GM19043 (cell line): Measurements from ENCODE around the gene EPC2.
"Not testable (repeated sequence)": the region's sequence is repeated elsewhere in the genome, so short reads cannot be mapped to it uniquely, and the experiment has no call there.

Experiments
- ATAC-seq: cut with Tn5 transposase; IDR thresholded peaks from one replicate; pipeline ENCODE4 v1.9.1; 2021; ENCODE audit warnings: low read depth; ENCODE audit not compliant: unreplicated experiment

EPC2 gene

DNA sequence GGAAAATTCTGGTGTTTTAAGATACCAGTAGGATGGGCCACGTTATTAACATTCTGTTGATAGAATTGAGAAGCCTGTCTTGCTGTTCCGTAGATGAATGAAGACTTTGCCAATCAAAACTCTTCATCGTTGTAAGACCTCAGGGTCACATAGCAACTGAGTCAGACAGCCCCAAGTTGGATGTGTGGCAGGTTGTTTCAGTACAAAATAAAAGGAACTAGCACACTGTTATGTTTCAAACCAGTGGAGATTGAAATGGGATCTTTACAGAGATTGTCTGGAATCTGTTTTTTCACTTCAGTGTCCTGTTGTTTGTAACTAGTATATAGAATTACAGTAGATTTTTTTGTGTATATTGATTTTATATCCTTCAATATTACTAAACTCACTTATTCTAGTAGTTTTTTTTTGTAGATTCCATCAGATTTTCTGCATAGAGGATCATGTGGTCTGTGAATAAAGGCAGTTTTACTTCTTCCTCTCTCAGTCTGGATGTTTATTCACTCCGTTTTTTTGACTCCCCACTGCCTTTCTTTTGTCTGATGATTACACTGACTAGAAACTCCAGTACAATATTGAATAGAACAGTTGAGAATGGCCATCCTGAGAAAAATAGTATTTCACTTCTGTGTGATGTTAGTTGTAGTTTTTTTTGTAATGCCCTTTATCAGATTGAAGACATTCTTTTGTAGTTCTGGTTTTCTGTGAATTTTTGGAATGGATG, 22.7 kb downstream of the EPC2 start:
- ATAC-seq: no peak

DNA sequence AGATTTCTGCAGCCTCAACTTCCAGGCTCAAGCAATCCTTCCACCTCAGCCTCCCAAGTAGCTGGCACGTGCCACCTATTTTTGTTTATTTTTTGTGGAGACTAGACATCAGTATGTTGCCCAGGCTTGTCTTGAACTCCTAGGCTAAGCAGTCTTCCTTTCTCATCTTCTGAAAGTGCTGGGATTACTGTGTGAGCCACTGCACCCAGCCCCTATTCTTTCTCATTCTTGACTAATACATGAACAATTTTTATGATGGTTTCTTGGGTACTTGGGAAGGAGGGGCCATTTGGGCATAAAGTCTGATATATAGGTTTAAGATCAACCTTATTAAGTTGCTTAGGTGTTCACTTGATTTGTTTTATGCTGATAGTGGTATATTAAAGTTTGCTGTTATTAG, 26.2 kb downstream of the EPC2 start:
- no peak for ATAC-seq

DNA sequence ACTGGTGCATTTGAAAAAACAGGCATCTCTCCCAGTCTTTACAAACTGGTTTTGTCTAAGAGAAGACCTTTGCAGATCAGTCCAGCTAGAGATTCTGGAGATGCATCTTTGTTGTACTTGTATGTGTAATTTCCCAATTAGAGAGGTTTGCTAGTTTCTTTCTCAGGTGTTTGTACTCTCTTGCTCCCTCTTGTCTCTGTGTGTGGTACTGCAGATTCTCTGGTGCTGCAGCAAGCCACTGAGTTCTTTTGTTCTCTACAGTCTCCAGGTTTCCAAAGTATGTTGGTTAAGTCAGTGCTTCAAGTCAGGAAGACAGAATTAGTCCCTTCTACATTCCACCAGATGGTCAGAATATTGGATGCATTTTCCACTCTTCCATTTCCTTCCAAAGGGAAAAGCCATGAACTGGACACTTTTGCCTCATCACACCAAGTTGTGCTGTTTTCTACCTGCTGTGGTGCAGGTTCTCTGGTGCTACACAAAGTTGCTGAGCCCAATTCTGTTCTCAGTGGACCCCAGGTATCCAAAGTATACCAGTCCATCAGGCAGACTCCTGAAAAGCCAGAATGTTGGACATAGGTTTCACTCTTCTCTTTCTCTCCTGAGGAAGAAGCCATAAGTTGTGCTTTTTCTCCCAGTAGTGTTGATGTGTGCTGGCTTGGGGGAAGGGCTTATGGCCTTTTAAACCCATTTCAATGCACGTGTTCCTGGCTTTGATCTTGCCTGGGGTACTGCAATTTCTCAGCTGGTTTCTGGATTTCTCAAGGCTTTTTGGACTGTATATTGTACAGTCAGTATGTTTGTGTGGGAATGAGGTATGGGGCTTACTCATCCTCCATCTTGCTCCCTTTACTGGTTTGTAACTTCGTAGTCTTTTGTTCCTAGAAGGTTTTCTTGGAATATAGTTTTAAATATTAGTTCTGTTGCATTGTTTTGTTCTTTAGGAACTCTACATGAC, 29.8 kb downstream of the EPC2 start:
- ATAC-seq: no peak

DNA sequence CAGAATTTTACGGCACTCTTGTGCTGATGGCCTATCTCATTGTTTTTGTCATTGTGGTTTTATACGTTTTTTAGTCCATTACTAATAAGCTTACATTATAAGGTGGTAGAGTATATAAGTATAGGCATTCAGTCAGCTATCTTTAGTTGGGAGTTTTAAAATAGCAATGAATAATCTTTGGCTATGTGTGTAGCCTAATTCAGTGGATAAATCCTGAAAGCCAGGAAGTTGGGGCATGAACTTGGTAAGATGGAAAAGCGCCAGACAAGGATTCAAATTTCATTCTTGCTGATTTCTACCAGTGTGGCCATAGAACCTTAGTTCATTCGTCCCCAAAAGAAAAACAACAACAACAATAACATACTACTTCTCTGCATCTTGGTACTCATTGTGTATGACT, 31.2 kb downstream of the EPC2 start:
- no peak for ATAC-seq

DNA sequence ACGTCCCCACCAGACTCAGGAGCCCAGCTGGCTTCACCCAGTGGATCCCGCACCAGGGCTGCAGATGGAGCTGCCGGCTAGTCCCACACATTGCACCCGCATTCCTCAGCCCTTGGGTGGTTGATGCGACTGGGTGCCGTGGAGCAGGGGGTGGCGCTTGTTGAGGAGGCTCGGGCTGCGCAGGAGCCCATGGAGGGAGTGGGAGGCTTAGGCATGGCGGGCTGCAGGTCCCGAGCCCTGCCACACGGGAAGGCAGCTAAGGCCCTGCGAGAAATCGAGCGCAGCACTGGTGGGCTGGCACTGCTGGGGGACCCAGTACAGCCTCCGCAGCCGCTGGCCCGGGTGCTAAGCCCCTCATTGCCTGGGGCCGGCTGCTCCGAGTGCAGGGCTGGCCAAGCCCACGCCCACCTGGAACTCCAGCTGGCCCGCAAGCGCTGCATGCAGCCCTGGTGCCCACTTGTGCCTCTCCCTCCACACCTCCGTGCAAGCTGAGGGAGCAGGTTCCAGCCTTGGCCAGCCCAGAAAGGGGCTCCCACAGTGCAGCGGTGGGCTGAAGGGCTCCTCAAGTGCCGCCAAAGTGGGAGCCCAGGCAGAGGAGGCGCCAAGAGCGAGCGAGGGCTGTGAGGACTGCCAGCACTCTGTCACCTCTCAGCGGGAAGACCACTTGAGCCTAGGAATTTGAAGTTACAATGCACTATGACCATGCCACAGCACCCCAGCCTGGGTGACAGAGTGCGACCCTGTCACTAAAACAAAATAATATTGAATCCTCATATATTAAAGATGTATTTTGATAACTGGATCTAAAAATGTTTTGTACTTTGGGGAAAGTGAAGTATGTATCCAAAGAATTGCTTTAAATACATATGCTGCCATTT, 34.0 kb downstream of the EPC2 start:
- ATAC-seq: not testable (repeated sequence)

DNA sequence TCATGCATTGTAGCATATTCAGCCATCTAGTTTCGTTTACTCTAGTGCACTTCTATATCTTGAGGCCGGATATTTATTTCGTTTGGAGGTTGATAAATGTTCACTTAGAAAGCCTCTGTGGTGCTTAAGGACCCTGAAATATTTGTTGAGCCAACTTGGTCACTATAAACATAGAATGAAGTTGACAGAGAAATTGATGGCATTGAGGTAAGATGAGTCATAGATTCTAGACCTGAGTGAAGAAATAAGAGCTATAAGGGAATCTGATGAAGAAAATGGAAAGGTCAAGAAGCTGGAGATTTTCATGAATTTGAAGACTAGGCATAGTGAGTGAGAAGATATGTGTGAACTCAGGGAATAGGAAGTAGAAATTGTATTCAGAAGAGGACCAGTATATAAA, 35.9 kb downstream of the EPC2 start:
- no peak for ATAC-seq

DNA sequence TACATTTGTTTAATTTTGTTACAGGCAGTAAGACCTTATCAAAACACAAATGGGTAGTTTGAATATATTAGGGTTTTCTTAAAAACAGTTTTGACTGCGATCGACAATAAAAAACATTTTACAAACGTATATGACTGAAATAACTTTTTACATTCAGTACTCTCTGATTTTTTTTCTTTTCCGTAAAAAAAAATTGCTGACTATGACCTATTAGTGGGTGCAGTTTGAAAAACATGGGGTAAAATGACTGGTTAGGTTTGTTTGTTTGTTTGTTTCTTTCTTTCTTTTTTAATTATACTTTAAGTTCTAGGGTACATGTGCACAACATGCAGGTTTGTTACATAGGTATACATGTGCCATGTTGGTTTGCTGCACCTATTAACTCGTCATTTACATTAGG, 36.9 kb downstream of the EPC2 start:
- ATAC-seq: no peak

DNA sequence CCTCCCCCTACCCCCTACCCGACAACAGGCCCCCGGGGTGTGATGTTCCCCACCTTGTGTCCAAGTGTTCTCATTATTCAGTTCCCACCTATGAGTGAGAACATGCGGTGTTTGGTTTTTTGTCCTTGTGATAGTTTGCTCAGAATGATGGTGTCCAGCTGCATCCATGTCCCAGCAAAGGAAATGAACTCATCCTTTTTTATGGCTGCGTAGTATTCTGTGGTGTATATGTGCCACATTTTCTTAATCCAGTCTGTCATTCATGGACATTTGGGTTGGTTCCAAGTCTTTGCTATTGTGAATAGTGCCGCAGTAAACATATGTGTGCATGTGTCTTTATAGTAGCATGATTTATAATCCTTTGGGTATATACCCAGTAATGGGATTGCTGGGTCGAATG, 37.3 kb downstream of the EPC2 start:
- ATAC-seq: not testable (repeated sequence)

DNA sequence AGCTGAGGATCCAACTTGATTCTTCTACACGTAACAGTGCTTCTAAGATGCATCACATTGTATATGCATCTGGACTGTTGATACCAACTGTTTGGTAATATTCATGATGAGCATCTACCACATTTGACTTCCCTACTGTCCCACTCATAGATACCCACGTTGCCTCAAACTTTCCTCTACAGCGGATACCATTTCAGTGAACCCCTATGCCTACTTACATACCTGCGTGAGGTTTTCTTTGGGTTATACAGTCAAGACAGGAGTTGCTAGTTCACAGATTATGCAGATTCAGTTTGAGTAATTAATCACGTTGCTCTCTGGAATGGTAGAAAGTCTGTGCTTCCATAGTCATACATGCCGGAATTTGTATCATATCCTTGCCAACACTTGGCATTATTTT, 40.0 kb downstream of the EPC2 start:
- ATAC-seq: no peak

DNA sequence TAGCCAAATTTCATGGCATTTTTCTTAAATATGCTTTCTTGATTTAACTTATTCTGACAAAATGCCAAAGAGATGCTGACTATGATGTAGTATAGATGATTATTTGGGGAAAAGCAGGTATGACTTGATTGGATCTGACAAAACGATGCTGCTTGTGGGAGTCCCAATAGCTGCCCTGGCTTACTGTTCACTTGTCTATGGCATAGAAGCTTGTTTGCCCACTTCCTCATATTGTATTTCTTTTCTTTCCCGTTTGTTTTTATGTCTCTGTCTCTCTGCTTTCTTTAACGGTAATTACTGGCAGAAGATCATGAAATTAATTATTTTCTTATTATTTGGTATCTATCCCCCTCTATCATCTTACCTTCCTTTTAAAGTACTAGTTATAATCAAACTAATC, 43.0 kb downstream of the EPC2 start:
- no peak for ATAC-seq

DNA sequence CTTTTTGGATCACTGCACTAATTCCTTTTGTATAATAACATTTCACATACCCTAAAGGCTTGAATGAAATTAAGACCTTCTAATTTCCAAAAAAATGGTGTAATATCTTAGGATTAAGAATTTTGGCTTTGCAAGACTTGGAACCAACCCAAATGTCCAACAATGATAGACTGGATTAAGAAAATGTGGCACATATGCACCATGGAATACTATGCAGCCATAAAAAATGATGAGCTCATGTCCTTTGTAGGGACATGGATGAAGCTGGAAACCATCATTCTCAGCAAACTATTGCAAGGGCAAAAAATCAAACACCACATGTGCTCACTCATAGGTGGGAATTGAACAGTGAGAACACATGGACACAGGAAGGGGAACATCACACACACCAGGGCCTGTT, 43.5 kb downstream of the EPC2 start:
- not testable (repeated sequence) for ATAC-seq

DNA sequence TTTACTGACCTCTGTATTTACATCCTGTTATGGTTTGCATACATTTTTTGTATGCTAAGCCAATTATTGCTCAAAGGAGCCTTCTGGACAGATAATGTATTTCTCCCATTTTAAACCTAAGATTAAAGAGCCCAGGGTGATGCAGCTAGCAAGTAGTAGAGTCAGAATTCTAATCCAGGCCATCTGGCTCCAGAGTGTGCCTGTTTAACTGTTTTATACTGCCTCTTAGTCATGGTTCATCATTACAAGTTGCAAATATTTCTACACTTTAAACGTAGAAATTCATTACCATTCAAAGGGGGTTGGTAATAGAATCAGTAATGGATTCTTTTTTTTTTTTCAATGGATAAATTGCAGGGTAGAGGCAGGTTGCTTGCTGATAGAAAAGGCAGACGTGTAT, 52.4 kb downstream of the EPC2 start:
- no peak for ATAC-seq

DNA sequence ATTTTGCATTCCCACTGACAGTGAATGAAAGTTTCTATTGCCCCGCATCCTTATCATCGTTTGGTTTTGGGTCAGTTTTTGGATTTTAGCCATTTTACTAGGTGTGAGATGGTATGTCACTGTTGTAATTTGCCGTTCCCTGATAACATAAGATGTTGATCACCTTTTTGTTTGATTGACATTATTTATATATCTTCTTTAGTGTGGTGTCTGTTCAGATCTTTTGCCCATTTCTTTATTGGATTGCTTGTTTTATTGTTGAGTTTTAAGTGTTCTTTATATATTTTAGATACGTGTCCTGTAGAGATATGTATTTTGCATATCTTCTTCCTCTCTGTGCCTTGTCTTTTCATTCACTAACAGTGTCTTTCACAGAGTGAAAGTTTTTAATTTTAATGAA, 55.3 kb downstream of the EPC2 start:
- no peak for ATAC-seq

DNA sequence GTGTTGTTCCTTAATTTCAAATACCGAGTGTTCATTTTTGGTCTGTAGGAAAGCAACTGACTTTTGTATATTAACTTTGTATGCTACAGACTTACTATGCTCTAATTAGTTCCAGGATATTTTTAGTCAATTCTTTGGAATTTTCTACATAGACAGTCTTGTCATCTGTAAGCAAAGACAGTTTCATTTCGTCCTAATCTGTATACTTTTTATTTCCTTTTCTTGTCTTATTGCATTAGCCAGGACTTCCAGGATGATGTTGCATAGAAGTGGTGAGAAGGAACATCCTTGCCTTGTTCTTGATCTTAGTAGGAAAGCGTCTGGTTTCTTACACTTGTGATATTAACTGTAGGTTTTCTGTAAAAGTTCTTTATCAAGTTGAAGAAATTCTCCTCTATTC, 56.5 kb downstream of the EPC2 start:
- no peak for ATAC-seq

DNA sequence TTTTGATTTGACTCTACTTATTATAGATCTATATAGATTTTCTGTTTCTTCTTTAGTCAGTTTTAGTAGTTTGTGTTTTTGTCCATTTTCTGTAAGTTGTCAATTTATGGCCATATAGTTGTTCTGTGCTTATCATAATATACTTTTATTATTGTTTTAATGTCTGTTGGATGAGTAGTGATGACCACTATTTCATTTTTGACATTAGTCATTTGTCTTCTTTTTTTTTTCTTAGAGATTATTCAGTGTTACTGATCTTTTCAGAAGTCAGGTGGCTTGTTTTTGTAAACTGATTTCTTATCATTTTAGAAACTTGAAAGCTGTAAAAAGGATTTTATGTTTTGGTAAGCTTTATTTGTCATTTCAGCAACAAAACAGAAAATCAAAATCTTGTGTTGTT, 57.3 kb downstream of the EPC2 start:
- no peak for ATAC-seq

DNA sequence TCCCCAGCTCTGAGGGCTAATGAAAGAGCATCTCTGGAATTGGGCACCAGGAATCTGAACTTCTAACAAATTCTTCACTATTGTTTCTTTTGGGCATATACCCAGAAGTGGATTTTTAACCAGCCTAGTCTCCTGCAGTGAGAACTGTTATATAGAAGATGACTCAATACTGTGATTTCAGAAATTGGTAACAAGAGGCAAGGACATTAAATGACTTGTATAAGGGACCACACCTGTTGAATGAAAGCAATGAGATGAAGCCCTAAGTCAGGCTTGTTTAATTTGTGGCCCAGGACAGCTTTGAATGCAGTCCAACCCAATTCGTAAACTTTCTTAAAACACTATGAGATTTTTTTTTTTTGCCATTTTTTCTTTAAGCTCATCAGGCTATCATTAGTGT, 57.9 kb downstream of the EPC2 start:
- no peak for ATAC-seq

DNA sequence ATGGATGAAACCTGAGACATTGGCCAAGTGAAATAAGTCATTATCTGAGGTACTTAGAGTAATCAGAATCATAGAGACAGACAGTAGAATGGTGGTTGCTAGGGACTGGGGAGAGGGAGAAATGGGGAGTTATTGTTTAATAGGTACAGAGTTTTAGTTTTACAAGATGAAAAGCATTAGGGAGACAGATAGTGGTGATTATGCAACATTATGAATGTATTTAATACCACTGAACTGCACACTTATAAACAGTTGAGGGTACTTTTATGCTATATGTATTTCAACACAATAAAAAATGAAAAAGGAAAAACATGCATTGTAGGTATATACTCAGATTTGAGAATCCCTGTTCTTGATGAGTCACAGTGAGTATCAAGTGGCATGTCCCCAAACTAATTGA, 59.7 kb downstream of the EPC2 start:
- ATAC-seq: no peak

DNA sequence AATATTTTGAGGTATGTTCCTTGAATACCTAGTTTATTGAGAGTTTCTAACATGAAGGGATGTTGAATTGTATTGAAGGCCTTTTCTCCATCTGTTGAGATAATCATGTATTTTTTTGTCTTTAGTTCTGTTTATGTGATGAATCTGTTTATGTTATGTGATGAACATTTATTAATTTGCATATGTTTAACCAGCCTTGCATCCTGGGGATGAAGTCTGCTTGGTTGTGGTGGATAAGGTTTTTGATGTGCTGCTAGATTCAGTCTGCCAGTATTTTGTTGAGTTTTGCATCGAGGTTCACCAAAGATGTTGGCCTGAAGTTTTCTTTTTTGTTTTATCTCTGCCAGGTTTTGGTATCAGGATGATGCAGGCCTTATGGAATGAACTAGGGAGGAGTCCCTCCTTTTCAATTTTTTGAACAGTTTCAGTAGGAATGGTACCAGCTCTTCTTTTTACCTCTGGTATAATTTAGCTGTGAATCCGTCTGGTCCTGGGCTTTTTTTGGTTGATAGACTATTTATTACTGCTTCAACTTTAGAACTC, 71.9 kb downstream of the EPC2 start:
- no peak for ATAC-seq

DNA sequence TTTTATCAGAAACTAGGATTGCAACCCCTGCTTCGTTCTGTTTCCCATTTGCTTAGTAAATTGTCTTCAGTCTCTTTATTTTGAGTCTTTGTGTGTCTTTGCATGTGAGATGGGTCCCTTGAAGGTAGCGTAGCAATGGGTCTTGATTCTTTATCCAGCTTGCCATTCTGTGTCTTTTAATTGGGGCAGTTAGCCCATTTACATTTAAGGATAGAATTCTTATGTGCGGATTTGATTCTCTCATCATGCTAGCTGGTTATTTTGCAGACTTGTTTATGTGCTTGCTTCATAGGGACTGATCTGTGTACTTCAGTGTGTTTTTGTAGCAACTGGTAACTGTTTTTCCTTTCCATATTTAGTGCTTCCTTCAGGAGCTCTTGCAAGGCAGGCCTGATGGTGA, 73.5 kb downstream of the EPC2 start:
- no peak for ATAC-seq

DNA sequence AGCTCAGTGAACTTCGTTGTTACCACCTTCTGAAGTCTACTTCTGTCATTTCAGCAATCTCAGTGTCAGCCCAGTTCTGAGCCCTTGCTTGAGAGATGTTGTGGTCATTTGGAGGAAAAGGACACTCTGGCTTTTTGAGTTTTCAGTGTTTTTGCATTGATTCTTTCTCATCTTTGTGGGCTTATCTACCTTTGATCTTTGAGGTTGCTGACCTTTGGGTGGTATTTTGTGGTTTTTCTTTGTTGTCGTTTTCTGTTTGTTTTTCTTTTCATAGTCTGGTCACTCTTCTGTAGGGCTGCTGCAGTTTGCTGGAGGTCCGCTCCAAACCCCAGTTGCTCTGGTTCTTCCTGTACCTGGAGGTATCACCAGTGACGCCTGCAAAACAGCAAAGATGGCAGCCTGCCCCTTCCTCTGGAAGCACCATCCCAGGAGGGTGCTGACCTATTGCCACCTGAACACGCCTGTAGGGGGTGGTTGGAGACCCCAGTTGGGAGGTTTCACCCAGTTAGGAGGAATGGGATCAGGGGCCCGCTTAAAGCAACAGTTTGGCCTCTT, 74.7 kb downstream of the EPC2 start:
- ATAC-seq: no peak
